ENCODE results near the gene LYST.

- TF ChIP-seq CTCF (IDR thresholded peaks at IDR 0.05) (no peak), EP300 (IDR thresholded peaks at IDR 0.05) (no peak)
These were observed 156.0 kb downstream of the LYST start for GRCh38 chr1:235710687-235711086.

Data from stomach (tissue), 4 donors.